Fibroblast of lung (primary cell): ENCODE measurements around the gene ADD2. TPM values are rescaled to one million over a fixed set of nuclear protein-coding genes. Genes with fewer than 3 reads are reported as not detected.

Experiments
- DNase-seq, 2 donors: peaks; one replicate each; pipeline versions ENCODE4 v3.0.0 to v3.0.0-alpha.2; 2010; ENCODE audit warnings: low read depth in 2 of 2
- H2AFZ ChIP-seq: 2 replicates; pipeline ENCODE4 v1.5.1; 2012; ENCODE audit warnings: low read length, control low read depth, inconsistent platforms
- H3K27ac ChIP-seq: 2 replicates; pipeline ENCODE4 v1.5.1; 2011; ENCODE audit warnings: low read length, control low read depth; ENCODE audit not compliant: insufficient read depth
- H3K27me3 ChIP-seq: 2 replicates; pipeline ENCODE4 v1.5.1; 2011; ENCODE audit warnings: mild to moderate bottlenecking, low read length; ENCODE audit not compliant: control insufficient read depth, insufficient read depth
- H3K36me3 ChIP-seq: 2 replicates; pipeline ENCODE4 v1.5.1; 2011; ENCODE audit warnings: low read length; ENCODE audit not compliant: control insufficient read depth, insufficient read depth
- H3K4me1 ChIP-seq: 2 replicates; pipeline ENCODE4 v1.5.1; 2011; ENCODE audit warnings: low read length; ENCODE audit not compliant: control insufficient read depth, insufficient read depth; ENCODE audit errors: extremely low read depth
- H3K4me2 ChIP-seq: 2 replicates; pipeline ENCODE4 v1.5.1; 2011; ENCODE audit warnings: low read length, control low read depth; ENCODE audit not compliant: insufficient read depth; ENCODE audit errors: extremely low read depth
- H3K4me3 ChIP-seq, 4 experiments: fragments of 200-600 bp in 1 of 4; sonication (generic) in 1 of 4; replicated peaks in 1 of 4; 2 replicates each; pipeline ENCODE4 v1.5.1; 2011 to 2016; ENCODE audit warnings: low read length in 4 of 4, low read depth in 3 of 4, mild to moderate bottlenecking in 3 of 4, control low read depth in 2 of 4, inconsistent platforms in 1 of 4, mixed read lengths in 1 of 4; ENCODE audit not compliant: insufficient read depth in 1 of 4; ENCODE audit errors: control extremely low read depth in 1 of 4
- H3K79me2 ChIP-seq: 2 replicates; pipeline ENCODE4 v1.5.1; 2012; ENCODE audit warnings: mild to moderate bottlenecking, low read length, inconsistent platforms; ENCODE audit not compliant: control insufficient read depth, insufficient read depth
- H3K9ac ChIP-seq: 2 replicates; pipeline ENCODE4 v1.5.1; 2011; ENCODE audit warnings: mild to moderate bottlenecking, low read length, control low read depth; ENCODE audit not compliant: insufficient read depth
- H3K9me3 ChIP-seq: 2 replicates; pipeline ENCODE4 v1.5.1; 2012; ENCODE audit warnings: low read depth, low read length; ENCODE audit not compliant: control insufficient read depth, insufficient read depth
- H4K20me1 ChIP-seq: 2 replicates; pipeline ENCODE4 v1.5.1; 2011; ENCODE audit warnings: low read length; ENCODE audit not compliant: control insufficient read depth, insufficient read depth; ENCODE audit errors: extremely low read depth
- EZH2 ChIP-seq: IDR thresholded peaks from 2 replicates; pipeline ENCODE4 v1.5.1; 2012; ENCODE audit warnings: low read length, control low read depth, mild to moderate bottlenecking; ENCODE audit errors: missing control alignments
- polyA plus RNA-seq, 2 donors: library from polyadenylated mRNA; depleted of rRNA in 1 of 2; stranded (reverse) in 1 of 2; unstranded in 1 of 2; fragments of >200 nt; gene quantifications; 2 replicates each; pipeline ENCODE4 v1.2.1, GENCODE V29; 2011 to 2012; ENCODE audit warnings: missing spikeins in 1 of 2
- total RNA-seq: library from RNA; depleted of rRNA; stranded (reverse); fragments of >200 nt; gene quantifications from 2 replicates; pipeline ENCODE4 v1.2.1, GENCODE V29; 2014
- TF ChIP-seq, protein P1 (sequence below), 2 donors: IDR thresholded peaks in 1 of 2; conservative IDR thresholded peaks in 1 of 2; 1 replicate in 1 of 2; 2 replicates in 1 of 2; pipeline ENCODE4 v1.5.1; 2011 to 2012; ENCODE audit warnings: low read length in 2 of 2, control low read depth in 1 of 2, inconsistent platforms in 1 of 2, low read depth in 1 of 2, mild to moderate bottlenecking in 1 of 2

ADD2 gene
- total and polyA plus RNA-seq, 2 donors (not counting 1 experiment from before 2014, with no cell fraction given), result 0.22 to 2.5 TPM

DNA sequence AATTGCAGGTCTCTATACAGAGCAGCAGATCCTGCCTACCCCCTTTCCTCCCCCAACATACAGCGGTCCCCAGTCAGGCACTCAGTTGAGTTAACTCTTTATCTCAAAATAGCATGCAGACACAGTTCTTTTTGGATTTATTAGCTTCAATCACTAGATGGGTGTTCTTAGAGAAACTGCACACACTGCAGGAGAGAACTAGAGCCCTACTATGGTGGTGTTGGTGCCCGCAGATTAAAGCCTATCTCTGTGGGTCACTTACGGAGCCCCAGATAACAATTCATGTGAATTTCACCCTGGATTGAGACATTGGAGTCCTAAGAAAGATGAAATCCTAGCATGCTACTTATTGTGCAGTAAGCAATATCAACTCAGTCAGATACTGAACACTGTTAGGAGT lies 11.9 kb downstream of the ADD2 start:
- no peak overlapping the region for H3K27ac ChIP-seq
- DNase-seq, result no peak
- no peaks in the 10 kb centered on the region for H3K79me2 ChIP-seq
- no peak overlapping the region for H2AFZ ChIP-seq
- no peaks in the 10 kb centered on the region for H3K27me3 ChIP-seq
- no peaks in the 10 kb centered on the region for H3K4me1 ChIP-seq
- H4K20me1 ChIP-seq, result no peaks in the 10 kb centered on the region
- H3K4me2 ChIP-seq, result no peak overlapping the region
- no peaks in the 10 kb centered on the region for H3K9me3 ChIP-seq
- H3K9ac ChIP-seq, result no peak overlapping the region
- TF ChIP-seq, protein P1, sequence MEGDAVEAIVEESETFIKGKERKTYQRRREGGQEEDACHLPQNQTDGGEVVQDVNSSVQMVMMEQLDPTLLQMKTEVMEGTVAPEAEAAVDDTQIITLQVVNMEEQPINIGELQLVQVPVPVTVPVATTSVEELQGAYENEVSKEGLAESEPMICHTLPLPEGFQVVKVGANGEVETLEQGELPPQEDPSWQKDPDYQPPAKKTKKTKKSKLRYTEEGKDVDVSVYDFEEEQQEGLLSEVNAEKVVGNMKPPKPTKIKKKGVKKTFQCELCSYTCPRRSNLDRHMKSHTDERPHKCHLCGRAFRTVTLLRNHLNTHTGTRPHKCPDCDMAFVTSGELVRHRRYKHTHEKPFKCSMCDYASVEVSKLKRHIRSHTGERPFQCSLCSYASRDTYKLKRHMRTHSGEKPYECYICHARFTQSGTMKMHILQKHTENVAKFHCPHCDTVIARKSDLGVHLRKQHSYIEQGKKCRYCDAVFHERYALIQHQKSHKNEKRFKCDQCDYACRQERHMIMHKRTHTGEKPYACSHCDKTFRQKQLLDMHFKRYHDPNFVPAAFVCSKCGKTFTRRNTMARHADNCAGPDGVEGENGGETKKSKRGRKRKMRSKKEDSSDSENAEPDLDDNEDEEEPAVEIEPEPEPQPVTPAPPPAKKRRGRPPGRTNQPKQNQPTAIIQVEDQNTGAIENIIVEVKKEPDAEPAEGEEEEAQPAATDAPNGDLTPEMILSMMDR (conservative IDR thresholded peaks at IDR 0.05 in 1 of 2, IDR thresholded peaks at IDR 0.05 in 1 of 2; ENCODE audit: low read depth in 1 of 2, low read length in 2 of 2), result no peak
- no peak for TF ChIP-seq EZH2
- H3K36me3 ChIP-seq, result no peaks in the 10 kb centered on the region
- H3K4me3 ChIP-seq, result no peak overlapping the region

DNA sequence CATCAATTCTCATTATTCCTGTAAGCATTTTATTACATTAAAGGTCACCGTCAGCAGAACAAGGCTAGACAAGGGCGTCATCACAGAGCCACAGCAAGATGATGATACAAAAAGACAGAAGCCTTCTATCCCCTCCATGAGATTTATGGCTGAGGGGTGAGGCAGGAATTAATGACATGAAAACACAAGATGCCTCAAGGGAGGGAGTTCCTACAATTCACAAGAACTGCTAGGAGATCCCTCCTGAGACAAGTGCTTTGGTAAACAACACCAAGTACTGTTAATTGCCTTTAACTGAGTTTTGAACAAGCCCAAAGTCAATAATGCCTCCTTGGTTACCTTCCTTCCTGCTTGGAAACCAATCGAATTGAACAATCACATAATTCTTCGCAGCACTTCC lies 14.1 kb downstream of the ADD2 start:
- TF ChIP-seq, protein P1 (conservative IDR thresholded peaks at IDR 0.05 in 1 of 2, IDR thresholded peaks at IDR 0.05 in 1 of 2; ENCODE audit: low read depth in 1 of 2, low read length in 2 of 2), result no peak
- TF ChIP-seq EZH2, result no peak
- no peak for DNase-seq
- Histone ChIP-seq H3K79me2 (no peaks in the 10 kb centered on the region), H3K4me1 (no peaks in the 10 kb centered on the region), H3K4me2 (no peak overlapping the region), H2AFZ (no peak overlapping the region), H3K27ac (no peak overlapping the region), H3K27me3 (no peaks in the 10 kb centered on the region), H4K20me1 (no peaks in the 10 kb centered on the region), H3K4me3 (no peak overlapping the region), H3K9me3 (no peaks in the 10 kb centered on the region), H3K36me3 (no peaks in the 10 kb centered on the region), H3K9ac (no peak overlapping the region)

DNA sequence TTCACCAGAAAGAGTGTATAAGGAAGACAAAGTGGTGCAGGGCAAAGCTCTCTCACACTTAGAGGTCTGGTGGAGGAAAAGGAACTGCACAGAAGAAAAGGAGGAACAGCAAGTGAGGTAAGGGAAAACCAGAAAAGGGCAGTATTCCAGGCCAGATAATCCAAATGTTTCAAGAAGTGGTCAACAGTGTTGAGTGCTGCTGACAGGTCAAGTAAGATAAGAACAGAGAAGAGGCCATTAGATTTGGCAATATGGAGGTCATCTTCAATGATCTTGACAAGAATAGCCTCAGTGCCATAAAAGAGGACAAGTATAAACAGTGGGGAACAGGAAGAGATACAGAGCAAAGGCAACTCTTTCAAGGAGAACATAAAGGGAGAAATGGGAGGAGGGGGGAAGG lies 15.0 kb downstream of the ADD2 start:
- no peaks in the 10 kb centered on the region for H3K9me3 ChIP-seq
- TF ChIP-seq, protein P1 (conservative IDR thresholded peaks at IDR 0.05 in 1 of 2, IDR thresholded peaks at IDR 0.05 in 1 of 2; ENCODE audit: low read depth in 1 of 2, low read length in 2 of 2), result no peak
- TF ChIP-seq EZH2, result no peak
- no peaks in the 10 kb centered on the region for H3K27me3 ChIP-seq
- DNase-seq, result no peak
- no peak overlapping the region for H3K4me3 ChIP-seq
- H3K36me3 ChIP-seq, result no peaks in the 10 kb centered on the region
- no peak overlapping the region for H2AFZ ChIP-seq
- H3K27ac ChIP-seq, result no peak overlapping the region
- H4K20me1 ChIP-seq, result no peaks in the 10 kb centered on the region
- H3K4me1 ChIP-seq, result no peaks in the 10 kb centered on the region
- no peaks in the 10 kb centered on the region for H3K79me2 ChIP-seq
- no peak overlapping the region for H3K4me2 ChIP-seq
- no peak overlapping the region for H3K9ac ChIP-seq
